SK-N-SH (cell line): ENCODE results near the gene PPM1F.
"Not testable (repeated sequence)": the region's sequence is repeated elsewhere in the genome, so short reads cannot be mapped to it uniquely, and the experiment has no call there.

Experiments
- EP300 ChIP-seq, 2 experiments: IDR thresholded peaks; 2 replicates each; pipeline versions ENCODE4 v1.4.0 to v1.6.1; 2012; ENCODE audit warnings: borderline replicate concordance in 1 of 2, low read depth in 1 of 2, low read length in 1 of 2
- FOSL2 ChIP-seq: IDR thresholded peaks from 2 replicates; pipeline ENCODE4 v1.4.0; 2012; ENCODE audit warnings: low read depth, mild to moderate bottlenecking, moderate library complexity, borderline replicate concordance
- FOXM1 ChIP-seq: IDR thresholded peaks from 2 replicates; pipeline ENCODE4 v1.4.0; 2012; ENCODE audit warnings: low read depth, mild to moderate bottlenecking
- GATA2 ChIP-seq: sonication (generic); formaldehyde crosslinking; IDR thresholded peaks from 2 replicates; pipeline ENCODE4 v1.5.0; 2020; ENCODE audit warnings: mild to moderate bottlenecking, missing genetic modification reagents
- POLR2AphosphoS5 ChIP-seq: IDR thresholded peaks from 2 replicates; pipeline ENCODE4 v1.6.1; 2012; ENCODE audit warnings: low read depth, low read length
- REST ChIP-seq: IDR thresholded peaks from 2 replicates; pipeline ENCODE4 v1.6.1; 2012; ENCODE audit warnings: mild to moderate bottlenecking, low read depth, low read length, moderate library complexity
- SIN3A ChIP-seq: IDR thresholded peaks from 2 replicates; pipeline ENCODE4 v1.6.1; 2012; ENCODE audit warnings: low read depth, mild to moderate bottlenecking, low read length, moderate library complexity, borderline replicate concordance
- TF ChIP-seq, protein P1 (sequence below): fragments of 200-600 bp; sonication (generic); IDR thresholded peaks from 2 replicates; pipeline ENCODE4 v1.6.1; 2017; ENCODE audit warnings: antibody characterized with exemption, mild to moderate bottlenecking, moderate library complexity

DNA sequence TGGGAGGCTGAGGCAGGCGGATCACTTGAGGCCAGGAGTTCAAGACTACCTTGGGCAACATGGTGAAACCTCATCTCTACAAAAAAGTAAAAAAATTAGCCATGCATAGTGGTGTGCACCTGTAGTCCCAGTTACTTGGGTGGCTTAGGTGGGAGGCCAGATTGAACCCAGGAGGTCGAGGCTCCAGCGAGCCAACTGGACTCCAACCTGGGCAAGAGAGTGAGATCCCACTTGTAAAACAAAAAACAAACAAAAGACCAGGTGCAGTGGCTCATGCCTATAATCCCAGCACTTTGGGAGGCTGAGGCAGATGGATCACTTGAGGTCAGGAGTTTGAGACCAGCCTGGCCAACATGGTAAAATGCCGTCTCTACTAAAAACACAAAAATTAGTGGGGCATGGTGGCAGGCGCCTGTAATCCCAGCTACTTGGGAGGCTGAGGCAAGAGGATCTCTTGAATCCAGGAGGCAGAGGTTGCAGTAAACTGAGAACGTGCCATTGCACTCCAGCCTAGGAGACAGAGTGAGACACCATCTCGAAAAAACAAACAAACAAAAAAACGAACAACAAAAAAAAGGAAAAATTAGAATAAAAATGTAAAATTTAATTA is 38.5 kb downstream of the PPM1F start:
- not testable (repeated sequence) for TF ChIP-seq REST; POLR2AphosphoS5; GATA2 (CRISPR knock-in tag); SIN3A; FOXM1; EP300 (IDR thresholded peaks at IDR 0.05; ENCODE audit: borderline replicate concordance in 1 of 2, low read depth in 1 of 2, low read length in 1 of 2); FOSL2
- TF ChIP-seq, protein P1, sequence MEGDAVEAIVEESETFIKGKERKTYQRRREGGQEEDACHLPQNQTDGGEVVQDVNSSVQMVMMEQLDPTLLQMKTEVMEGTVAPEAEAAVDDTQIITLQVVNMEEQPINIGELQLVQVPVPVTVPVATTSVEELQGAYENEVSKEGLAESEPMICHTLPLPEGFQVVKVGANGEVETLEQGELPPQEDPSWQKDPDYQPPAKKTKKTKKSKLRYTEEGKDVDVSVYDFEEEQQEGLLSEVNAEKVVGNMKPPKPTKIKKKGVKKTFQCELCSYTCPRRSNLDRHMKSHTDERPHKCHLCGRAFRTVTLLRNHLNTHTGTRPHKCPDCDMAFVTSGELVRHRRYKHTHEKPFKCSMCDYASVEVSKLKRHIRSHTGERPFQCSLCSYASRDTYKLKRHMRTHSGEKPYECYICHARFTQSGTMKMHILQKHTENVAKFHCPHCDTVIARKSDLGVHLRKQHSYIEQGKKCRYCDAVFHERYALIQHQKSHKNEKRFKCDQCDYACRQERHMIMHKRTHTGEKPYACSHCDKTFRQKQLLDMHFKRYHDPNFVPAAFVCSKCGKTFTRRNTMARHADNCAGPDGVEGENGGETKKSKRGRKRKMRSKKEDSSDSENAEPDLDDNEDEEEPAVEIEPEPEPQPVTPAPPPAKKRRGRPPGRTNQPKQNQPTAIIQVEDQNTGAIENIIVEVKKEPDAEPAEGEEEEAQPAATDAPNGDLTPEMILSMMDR = not testable (repeated sequence)
